GM21825 (cell line): ENCODE measurements around the gene PTPRM.

Experiments
- ATAC-seq: cut with Tn5 transposase; IDR thresholded peaks from one replicate; pipeline ENCODE4 v1.9.1; 2021; ENCODE audit warnings: mild to moderate bottlenecking, moderate library complexity; ENCODE audit not compliant: unreplicated experiment

PTPRM gene

GRCh38 chr18:7749510-7749981 is 182.4 kb downstream of the PTPRM start:
- ATAC-seq = no peak

GRCh38 chr18:7750095-7750663 is 183.1 kb downstream of the PTPRM start:
- no peak for ATAC-seq

- no peak for ATAC-seq
Observed at GRCh38 chr18:7750966-7751365, 183.8 kb downstream of the PTPRM start.

- no peak for ATAC-seq
Observed at GRCh38 chr18:7754258-7754657, 187.1 kb downstream of the PTPRM start.

GRCh38 chr18:7754725-7755181 is 187.6 kb downstream of the PTPRM start:
- no peak for ATAC-seq

GRCh38 chr18:7755753-7756475 is 188.8 kb downstream of the PTPRM start:
- no peak for ATAC-seq

GRCh38 chr18:7757175-7757574 is 190.1 kb downstream of the PTPRM start:
- ATAC-seq = no peak

- ATAC-seq = no peak
Observed at GRCh38 chr18:7758764-7759163, 191.6 kb downstream of the PTPRM start.

- no peak for ATAC-seq
Observed at GRCh38 chr18:7760967-7761948, 194.1 kb downstream of the PTPRM start.

- ATAC-seq = no peak
Observed at GRCh38 chr18:7764405-7764804, 197.3 kb downstream of the PTPRM start.

GRCh38 chr18:7766346-7766745 is 199.2 kb downstream of the PTPRM start:
- no peak for ATAC-seq

GRCh38 chr18:7766817-7767216 is 199.7 kb downstream of the PTPRM start:
- no peak for ATAC-seq

GRCh38 chr18:7770908-7771307 is 203.8 kb downstream of the PTPRM start:
- ATAC-seq = no peak

GRCh38 chr18:7772510-7772888 is 205.4 kb downstream of the PTPRM start:
- no peak for ATAC-seq

- no peak for ATAC-seq
Observed at GRCh38 chr18:7772951-7773350, 205.8 kb downstream of the PTPRM start.

- ATAC-seq = no peak
Observed at GRCh38 chr18:7775128-7775527, 208.0 kb downstream of the PTPRM start.

- ATAC-seq = no peak
Observed at GRCh38 chr18:7775843-7776242, 208.7 kb downstream of the PTPRM start.

GRCh38 chr18:7778181-7778580 is 211.1 kb downstream of the PTPRM start:
- ATAC-seq = no peak

GRCh38 chr18:7779211-7779610 is 212.1 kb downstream of the PTPRM start:
- ATAC-seq = no peak

GRCh38 chr18:7784171-7784570 is 217.1 kb downstream of the PTPRM start:
- ATAC-seq = no peak

GRCh38 chr18:7786569-7786968 is 219.5 kb downstream of the PTPRM start:
- ATAC-seq = no peak
